Measurements from ENCODE around the gene JUNB. TPM values are rescaled to one million over a fixed set of nuclear protein-coding genes. Genes with fewer than 3 reads are reported as not detected.
A peak's percentile ranks its signal among the peaks of the same experiment; 100 is the strongest.

The JUNB gene
- total and polyA plus RNA-seq, 12 donors: 4.2 to 594 (median 247) TPM

- H3K4me1 ChIP-seq (replicated peaks in 1 of 2): peaks cover 10 to 22% of the 10 kb centered on the region in 2 donors
- H3K4me3 ChIP-seq: no peak overlapping the region
Measured at GRCh38 chr19:12837225-12837624, 45.9 kb downstream of the JUNB start.

DNA sequence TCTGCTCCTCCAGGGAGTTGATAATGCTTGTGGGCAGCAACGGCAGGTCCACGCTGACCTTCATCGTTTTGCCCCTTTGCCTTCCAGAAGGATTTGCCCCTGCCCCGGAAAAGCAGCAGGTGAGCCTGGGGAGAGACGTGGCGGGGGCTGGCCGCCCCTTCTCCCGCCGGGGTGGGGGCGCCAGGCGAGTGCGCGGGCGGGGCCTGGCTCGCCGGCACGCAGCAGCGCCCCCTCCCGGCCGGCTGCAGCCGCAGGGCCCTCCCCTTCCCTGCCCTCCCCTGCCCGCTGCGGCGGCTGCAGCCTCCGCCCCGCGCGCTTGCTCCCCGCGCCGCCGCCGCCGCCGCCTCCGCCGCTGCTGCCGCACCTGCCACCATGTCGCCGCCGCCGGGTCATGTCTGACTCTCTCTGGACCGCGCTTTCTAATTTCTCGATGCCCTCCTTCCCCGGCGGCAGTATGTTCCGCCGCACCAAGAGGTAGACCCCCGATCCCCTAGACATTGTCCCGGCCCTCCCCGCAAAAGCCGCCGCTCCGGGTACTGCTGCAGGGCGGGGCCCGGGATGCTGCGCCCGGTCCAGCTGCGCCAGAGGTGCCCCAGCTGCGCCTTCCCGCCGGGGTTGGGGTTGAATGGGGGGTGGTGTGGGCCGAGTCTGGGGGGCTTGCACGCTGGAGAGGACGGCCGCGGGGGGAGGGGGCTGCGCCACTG lies 47.0 kb downstream of the JUNB start, which contains the start of gene MAST1:
Gene MAST1, plus strand, starts transcription at position 334 of the 704 bp plus-strand sequence. Its CDS starts 58 bp downstream, at position 392.
- peak in 3 of 6 experiments; percentile 21 to 58 (median 51) for TF ChIP-seq CTCF (IDR thresholded peaks at IDR 0.05)
- no peak for TF ChIP-seq POLR2A (IDR thresholded peaks at IDR 0.05)
- Histone ChIP-seq H3K27me3 (peaks cover 78% of the 10 kb centered on the region), H3K4me3 (peak within 1 kb of the TSS in 1 of 4 donors; percentile 47), H3K36me3 (replicated peaks in 1 of 2) (no peaks in the 10 kb centered on the region), H3K4me1 (replicated peaks in 1 of 2) (peaks cover 10 to 16% of the 10 kb centered on the region in 2 donors), H3K9me3 (replicated peaks in 1 of 3) (no peaks in the 10 kb centered on the region), H3K27ac (peak within 1 kb of the TSS in 1 of 5 donors; percentile 41)
- DNase-seq: peak in 4 of 7 donors; percentile 28 to 60 (median 46)
- 0 to 3% (median 1%) methylated on average over 10 to 57 of the region's 69 CpGs for WGBS, 4 donors
- intact Hi-C loops (cut with DNase I): no loop called here

More at GRCh38 chr19:12837225-12837624, 45.9 kb downstream of the JUNB start:
- 65 to 74% (median 71%) methylated on average over 4 of the region's 4 CpGs for WGBS, 4 donors
- no peaks in the 10 kb centered on the region for H3K9me3 ChIP-seq (replicated peaks in 1 of 3)
- no peaks in the 10 kb centered on the region for H3K36me3 ChIP-seq (replicated peaks in 1 of 2)
- no peak overlapping the region for H3K27ac ChIP-seq
- intact Hi-C loops (cut with DNase I): no loop called here
- peaks cover 79% of the 10 kb centered on the region for H3K27me3 ChIP-seq
- no peak for DNase-seq
- TF ChIP-seq CTCF (IDR thresholded peaks at IDR 0.05): no peak
- TF ChIP-seq POLR2A (IDR thresholded peaks at IDR 0.05): no peak

GRCh38 chr19:12838886-12839756 lies 47.8 kb downstream of the JUNB start:
- H3K4me1 ChIP-seq (replicated peaks in 1 of 2): peaks cover 7 to 13% of the 10 kb centered on the region in 2 donors
- H3K9me3 ChIP-seq (replicated peaks in 1 of 3): no peaks in the 10 kb centered on the region
- WGBS, 4 donors: 18 to 47% (median 33%) methylated on average over 8 to 21 of the region's 21 CpGs
- DNase-seq: peak in 1 of 7 donors; percentile 68
- H3K27ac ChIP-seq: peak overlapping the region in 1 of 5 donors; percentile 41
- intact Hi-C loops (cut with DNase I): no loop called here
- TF ChIP-seq CTCF (IDR thresholded peaks at IDR 0.05) (no peak), POLR2A (IDR thresholded peaks at IDR 0.05) (no peak)
- H3K27me3 ChIP-seq: peaks cover 80% of the 10 kb centered on the region
- H3K36me3 ChIP-seq (replicated peaks in 1 of 2): no peaks in the 10 kb centered on the region
- peak overlapping the region in 1 of 4 donors; percentile 47 for H3K4me3 ChIP-seq
